ENCODE data around the gene TRIM74.
"Not testable (repeated sequence)": the region's sequence is repeated elsewhere in the genome, so short reads cannot be mapped to it uniquely, and the experiment has no call there.

TRIM74 gene

GRCh38 chr7:72968980-72969516 is at the start of gene TRIM74:
Gene TRIM74, minus strand, starts transcription at chr7:72969466. Its CDS starts 3,309 bp downstream, at chr7:72966157.
- H3K9me3 Mint-ChIP-seq, H3K27ac Mint-ChIP-seq, H3K36me3 Mint-ChIP-seq, H3K27me3 Mint-ChIP-seq, H3K4me3 Mint-ChIP-seq, ATAC-seq, H3K4me1 Mint-ChIP-seq: not testable (repeated sequence)

GRCh38 chr7:73006491-73006890 is 37.2 kb upstream of the TRIM74 start:
- Mint-ChIP-seq H3K27ac (peak overlapping the region; percentile 96), H3K36me3 (peaks cover 10% of the 10 kb centered on the region), H3K4me3 (peak overlapping the region; percentile 26)
- H3K27me3 Mint-ChIP-seq, H3K9me3 Mint-ChIP-seq, H3K4me1 Mint-ChIP-seq, ATAC-seq: not testable (repeated sequence)

GRCh38 chr7:73005693-73006447 is 36.6 kb upstream of the TRIM74 start:
- H3K4me1 Mint-ChIP-seq, H3K9me3 Mint-ChIP-seq, H3K27me3 Mint-ChIP-seq: not testable (repeated sequence)
- ATAC-seq: peak; percentile 97
- Mint-ChIP-seq H3K4me3 (peak overlapping the region; percentile 89), H3K27ac (peak overlapping the region; percentile 96), H3K36me3 (peaks cover 10% of the 10 kb centered on the region)

- ATAC-seq: peak; percentile 96
- Mint-ChIP-seq H3K27ac (peak overlapping the region; percentile 96), H3K4me3 (peak overlapping the region; percentile 89), H3K36me3 (peaks cover 10% of the 10 kb centered on the region)
- not testable (repeated sequence) for H3K9me3 Mint-ChIP-seq, H3K4me1 Mint-ChIP-seq, H3K27me3 Mint-ChIP-seq
Observed at GRCh38 chr7:73005356-73005692, 36.1 kb upstream of the TRIM74 start.

GRCh38 chr7:72997887-72998468 is 28.7 kb upstream of the TRIM74 start:
- H3K4me1 Mint-ChIP-seq, H3K36me3 Mint-ChIP-seq, ATAC-seq, H3K27me3 Mint-ChIP-seq, H3K9me3 Mint-ChIP-seq, H3K4me3 Mint-ChIP-seq, H3K27ac Mint-ChIP-seq: not testable (repeated sequence)

- H3K4me1 Mint-ChIP-seq, H3K9me3 Mint-ChIP-seq, H3K36me3 Mint-ChIP-seq, H3K27ac Mint-ChIP-seq, H3K27me3 Mint-ChIP-seq, ATAC-seq, H3K4me3 Mint-ChIP-seq: not testable (repeated sequence)
Observed at GRCh38 chr7:72997447-72997846, 28.2 kb upstream of the TRIM74 start.

- not testable (repeated sequence) for H3K4me3 Mint-ChIP-seq, H3K9me3 Mint-ChIP-seq, H3K36me3 Mint-ChIP-seq
Observed at GRCh38 chr7:72995484-72995883, 26.2 kb upstream of the TRIM74 start.

GRCh38 chr7:72990146-72990913 is 21.1 kb upstream of the TRIM74 start:
- H3K4me3 Mint-ChIP-seq: not testable (repeated sequence)

More at GRCh38 chr7:72995484-72995883, 26.2 kb upstream of the TRIM74 start:
- not testable (repeated sequence) for ATAC-seq, H3K27me3 Mint-ChIP-seq, H3K4me1 Mint-ChIP-seq, H3K27ac Mint-ChIP-seq

GRCh38 chr7:72982084-72982483 is 12.8 kb upstream of the TRIM74 start:
- H3K36me3 Mint-ChIP-seq, ATAC-seq: not testable (repeated sequence)

More at GRCh38 chr7:72990146-72990913, 21.1 kb upstream of the TRIM74 start:
- not testable (repeated sequence) for H3K36me3 Mint-ChIP-seq, H3K27ac Mint-ChIP-seq, H3K27me3 Mint-ChIP-seq, H3K9me3 Mint-ChIP-seq, H3K4me1 Mint-ChIP-seq
- ATAC-seq: peak; percentile 57

GRCh38 chr7:72980382-72980781 is 11.1 kb upstream of the TRIM74 start:
- H3K36me3 Mint-ChIP-seq, H3K27me3 Mint-ChIP-seq, H3K4me1 Mint-ChIP-seq, H3K4me3 Mint-ChIP-seq, H3K27ac Mint-ChIP-seq, H3K9me3 Mint-ChIP-seq, ATAC-seq: not testable (repeated sequence)

More at GRCh38 chr7:72982084-72982483, 12.8 kb upstream of the TRIM74 start:
- H3K4me3 Mint-ChIP-seq, H3K27ac Mint-ChIP-seq, H3K4me1 Mint-ChIP-seq, H3K9me3 Mint-ChIP-seq, H3K27me3 Mint-ChIP-seq: not testable (repeated sequence)

- H3K27ac Mint-ChIP-seq, H3K4me3 Mint-ChIP-seq, H3K36me3 Mint-ChIP-seq, H3K9me3 Mint-ChIP-seq, H3K4me1 Mint-ChIP-seq, H3K27me3 Mint-ChIP-seq: not testable (repeated sequence)
- peak; percentile 59 for ATAC-seq
Observed at GRCh38 chr7:72976434-72976833, 7.2 kb upstream of the TRIM74 start.

- H3K27ac Mint-ChIP-seq, H3K36me3 Mint-ChIP-seq, H3K9me3 Mint-ChIP-seq, H3K27me3 Mint-ChIP-seq, H3K4me1 Mint-ChIP-seq, H3K4me3 Mint-ChIP-seq: not testable (repeated sequence)
- peak; percentile 59 for ATAC-seq
Observed at GRCh38 chr7:72975656-72976286, 6.5 kb upstream of the TRIM74 start.

- not testable (repeated sequence) for H3K27me3 Mint-ChIP-seq, H3K4me1 Mint-ChIP-seq, ATAC-seq, H3K27ac Mint-ChIP-seq, H3K9me3 Mint-ChIP-seq, H3K4me3 Mint-ChIP-seq, H3K36me3 Mint-ChIP-seq
Observed at GRCh38 chr7:72974781-72975180, 5.5 kb upstream of the TRIM74 start.

- not testable (repeated sequence) for H3K27me3 Mint-ChIP-seq, H3K27ac Mint-ChIP-seq, ATAC-seq, H3K9me3 Mint-ChIP-seq, H3K4me3 Mint-ChIP-seq, H3K4me1 Mint-ChIP-seq, H3K36me3 Mint-ChIP-seq
Observed at GRCh38 chr7:72971505-72971904, 2.2 kb upstream of the TRIM74 start.

- not testable (repeated sequence) for H3K4me3 Mint-ChIP-seq, H3K9me3 Mint-ChIP-seq, H3K36me3 Mint-ChIP-seq, H3K27me3 Mint-ChIP-seq, ATAC-seq, H3K4me1 Mint-ChIP-seq, H3K27ac Mint-ChIP-seq
Observed at GRCh38 chr7:72969688-72970087, 422 bp upstream of the TRIM74 start.

Data from stimulated activated memory B cell treated with anti-CD40 and anti-IgM and Interleukin-4, amounts not matched to agents 10 μg/mL and 1 μg/mL and 100 μg/mL, for 72 hours (primary cell).